ENCODE measurements around the gene UBASH3A.

The UBASH3A gene

GRCh38 chr21:42455196-42455595 lies 51.5 kb downstream of the UBASH3A start:
- no peak overlapping the region for H3K4me3 ChIP-seq (ENCODE audit: low read depth, low read length, poor library complexity, severe bottlenecking)
- no peaks in the 10 kb centered on the region for H3F3A ChIP-seq (ENCODE audit: insufficient read depth, low read length)
- no peak overlapping the region for H3K27ac ChIP-seq (ENCODE audit: low read depth, low read length, poor library complexity, severe bottlenecking)
- peaks cover 13% of the 10 kb centered on the region for H3K4me1 ChIP-seq (ENCODE audit: insufficient read depth, low read length, severe bottlenecking)
- H2AFZ ChIP-seq (ENCODE audit: low read length), result no peak overlapping the region
- no peak overlapping the region for H3K9ac ChIP-seq (ENCODE audit: low read length)
- H3K27me3 ChIP-seq (ENCODE audit: insufficient read depth, low read length), result no peaks in the 10 kb centered on the region
- TF ChIP-seq CTCF (IDR thresholded peaks at IDR 0.05; ENCODE audit: low read length) (no peak), EZH2 (IDR thresholded peaks at IDR 0.05; ENCODE audit: borderline replicate concordance, low read length) (no peak)
- no peak overlapping the region for H3K4me2 ChIP-seq (ENCODE audit: low read length)
- no peaks in the 10 kb centered on the region for H3K79me2 ChIP-seq (ENCODE audit: insufficient read depth, low read length)
- H3K36me3 ChIP-seq (ENCODE audit: insufficient read depth, low read length), result no peaks in the 10 kb centered on the region
- H4K20me1 ChIP-seq (ENCODE audit: insufficient read depth, low read length), result no peaks in the 10 kb centered on the region
- H3K9me3 ChIP-seq (ENCODE audit: low read length), result peaks cover 4% of the 10 kb centered on the region; the same call in 1 of the 2 replicates
- H3K9me2 ChIP-seq (ENCODE audit: low read depth, low read length), result no peaks in the 10 kb centered on the region

DNA sequence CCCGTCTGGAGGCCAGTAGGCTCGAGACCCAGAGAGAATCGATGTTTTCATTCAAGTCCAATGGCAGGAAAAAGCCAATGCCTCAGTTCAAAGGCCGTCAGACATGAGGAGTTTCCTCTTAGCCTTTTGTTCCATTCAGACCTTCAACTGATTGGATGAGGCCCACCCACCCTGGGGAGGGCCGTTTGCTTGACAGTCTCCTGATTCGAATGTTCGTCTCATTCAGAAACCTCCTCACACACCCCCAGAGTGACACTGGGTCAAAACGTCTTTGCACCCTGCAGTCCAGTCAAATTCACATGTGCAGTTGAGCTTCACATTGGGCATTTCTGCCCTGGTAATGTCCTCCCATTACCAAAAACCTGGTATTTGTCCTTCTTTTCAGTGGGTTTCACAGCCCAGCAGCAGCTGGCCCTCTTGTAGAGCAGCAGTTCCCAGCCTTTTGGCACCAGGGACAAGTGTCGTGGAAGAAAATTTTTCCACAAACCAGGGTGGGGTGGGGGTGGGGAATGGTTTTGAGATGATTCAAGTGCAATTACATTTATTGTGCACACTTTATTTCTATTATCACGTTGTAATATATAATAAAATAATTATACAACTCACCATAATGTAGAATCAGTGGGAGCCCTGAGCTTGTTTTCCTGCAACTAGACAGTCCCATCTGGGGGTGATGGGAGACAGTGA lies 52.2 kb downstream of the UBASH3A start:
- no peak overlapping the region for H2AFZ ChIP-seq (ENCODE audit: low read length)
- H3F3A ChIP-seq (ENCODE audit: insufficient read depth, low read length), result no peaks in the 10 kb centered on the region
- H3K4me1 ChIP-seq (ENCODE audit: insufficient read depth, low read length, severe bottlenecking), result peaks cover 16% of the 10 kb centered on the region
- peaks cover 4% of the 10 kb centered on the region; the same call in 1 of the 2 replicates for H3K9me3 ChIP-seq (ENCODE audit: low read length)
- no peak overlapping the region for H3K4me2 ChIP-seq (ENCODE audit: low read length)
- no peaks in the 10 kb centered on the region for H3K79me2 ChIP-seq (ENCODE audit: insufficient read depth, low read length)
- H3K27ac ChIP-seq (ENCODE audit: low read depth, low read length, poor library complexity, severe bottlenecking), result no peak overlapping the region
- H3K27me3 ChIP-seq (ENCODE audit: insufficient read depth, low read length), result no peaks in the 10 kb centered on the region
- H3K9ac ChIP-seq (ENCODE audit: low read length), result no peak overlapping the region
- no peak for TF ChIP-seq CTCF (IDR thresholded peaks at IDR 0.05; ENCODE audit: low read length)
- TF ChIP-seq EZH2 (IDR thresholded peaks at IDR 0.05; ENCODE audit: borderline replicate concordance, low read length), result no peak
- H4K20me1 ChIP-seq (ENCODE audit: insufficient read depth, low read length), result no peaks in the 10 kb centered on the region
- no peaks in the 10 kb centered on the region for H3K36me3 ChIP-seq (ENCODE audit: insufficient read depth, low read length)
- no peaks in the 10 kb centered on the region for H3K9me2 ChIP-seq (ENCODE audit: low read depth, low read length)
- H3K4me3 ChIP-seq (ENCODE audit: low read depth, low read length, poor library complexity, severe bottlenecking), result no peak overlapping the region

GRCh38 chr21:42456457-42456856 lies 52.8 kb downstream of the UBASH3A start:
- Histone ChIP-seq H2AFZ (ENCODE audit: low read length) (no peak overlapping the region), H3K4me3 (ENCODE audit: low read depth, low read length, poor library complexity, severe bottlenecking) (no peak overlapping the region), H3K9ac (ENCODE audit: low read length) (no peak overlapping the region), H3K4me2 (ENCODE audit: low read length) (no peak overlapping the region), H3K4me1 (ENCODE audit: insufficient read depth, low read length, severe bottlenecking) (peaks cover 22% of the 10 kb centered on the region), H3K36me3 (ENCODE audit: insufficient read depth, low read length) (no peaks in the 10 kb centered on the region), H3K79me2 (ENCODE audit: insufficient read depth, low read length) (no peaks in the 10 kb centered on the region), H3F3A (ENCODE audit: insufficient read depth, low read length) (no peaks in the 10 kb centered on the region), H3K27me3 (ENCODE audit: insufficient read depth, low read length) (no peaks in the 10 kb centered on the region), H3K27ac (ENCODE audit: low read depth, low read length, poor library complexity, severe bottlenecking) (no peak overlapping the region), H4K20me1 (ENCODE audit: insufficient read depth, low read length) (no peaks in the 10 kb centered on the region), H3K9me3 (ENCODE audit: low read length) (peaks cover 4% of the 10 kb centered on the region; the same call in 1 of the 2 replicates), H3K9me2 (ENCODE audit: low read depth, low read length) (no peaks in the 10 kb centered on the region)
- TF ChIP-seq CTCF (IDR thresholded peaks at IDR 0.05; ENCODE audit: low read length), result no peak
- TF ChIP-seq EZH2 (IDR thresholded peaks at IDR 0.05; ENCODE audit: borderline replicate concordance, low read length), result no peak
